HG03439 (cell line): ENCODE results near the gene BRD8.

Experiments used
- ATAC-seq: cut with Tn5 transposase; IDR thresholded peaks from one replicate; pipeline ENCODE4 v1.9.1; 2021; ENCODE audit warnings: mild to moderate bottlenecking, moderate library complexity; ENCODE audit not compliant: unreplicated experiment

The BRD8 gene

DNA sequence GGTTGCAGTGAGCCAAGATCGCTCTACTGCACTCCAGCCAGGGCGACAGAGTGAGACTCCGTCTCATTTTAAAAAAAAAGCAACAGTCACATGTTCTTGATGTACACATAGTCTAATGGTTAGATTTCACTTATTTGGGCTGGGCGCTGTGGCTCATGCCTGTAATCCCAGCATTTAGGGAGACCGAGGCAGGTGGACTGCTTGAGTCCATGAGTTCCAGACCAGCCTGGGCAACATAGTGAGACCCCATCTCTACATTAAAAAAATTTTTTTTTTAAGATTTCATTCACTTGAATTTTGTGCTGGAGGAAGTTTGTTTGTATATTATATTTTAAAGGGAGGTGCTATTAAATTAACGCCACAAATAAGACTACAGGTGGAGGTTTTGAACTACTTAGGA is 72.7 kb downstream of the BRD8 start:
- ATAC-seq, result no peak

DNA sequence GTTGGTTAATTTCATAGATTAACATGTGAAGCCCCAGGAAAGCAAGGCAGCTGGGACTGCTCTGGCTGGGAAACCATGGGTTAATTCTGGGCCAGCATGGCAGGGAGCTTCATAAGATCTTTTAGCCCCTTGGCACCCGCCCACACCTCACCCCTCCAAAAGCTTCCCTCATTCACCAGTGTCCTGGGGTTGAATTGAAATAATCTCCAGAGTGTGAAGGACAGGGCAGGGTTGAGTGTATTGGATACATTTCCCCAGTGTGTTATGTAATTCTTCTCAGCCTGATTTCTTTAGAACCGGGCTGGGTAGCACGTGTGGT is 75.2 kb downstream of the BRD8 start:
- ATAC-seq, result no peak

GRCh38 chr5:138102454-138103318 is 75.7 kb downstream of the BRD8 start:
- no peak for ATAC-seq

- no peak for ATAC-seq
Measured at GRCh38 chr5:138096997-138097828, 81.2 kb downstream of the BRD8 start.

GRCh38 chr5:138096363-138096762 is 82.1 kb downstream of the BRD8 start:
- no peak for ATAC-seq

DNA sequence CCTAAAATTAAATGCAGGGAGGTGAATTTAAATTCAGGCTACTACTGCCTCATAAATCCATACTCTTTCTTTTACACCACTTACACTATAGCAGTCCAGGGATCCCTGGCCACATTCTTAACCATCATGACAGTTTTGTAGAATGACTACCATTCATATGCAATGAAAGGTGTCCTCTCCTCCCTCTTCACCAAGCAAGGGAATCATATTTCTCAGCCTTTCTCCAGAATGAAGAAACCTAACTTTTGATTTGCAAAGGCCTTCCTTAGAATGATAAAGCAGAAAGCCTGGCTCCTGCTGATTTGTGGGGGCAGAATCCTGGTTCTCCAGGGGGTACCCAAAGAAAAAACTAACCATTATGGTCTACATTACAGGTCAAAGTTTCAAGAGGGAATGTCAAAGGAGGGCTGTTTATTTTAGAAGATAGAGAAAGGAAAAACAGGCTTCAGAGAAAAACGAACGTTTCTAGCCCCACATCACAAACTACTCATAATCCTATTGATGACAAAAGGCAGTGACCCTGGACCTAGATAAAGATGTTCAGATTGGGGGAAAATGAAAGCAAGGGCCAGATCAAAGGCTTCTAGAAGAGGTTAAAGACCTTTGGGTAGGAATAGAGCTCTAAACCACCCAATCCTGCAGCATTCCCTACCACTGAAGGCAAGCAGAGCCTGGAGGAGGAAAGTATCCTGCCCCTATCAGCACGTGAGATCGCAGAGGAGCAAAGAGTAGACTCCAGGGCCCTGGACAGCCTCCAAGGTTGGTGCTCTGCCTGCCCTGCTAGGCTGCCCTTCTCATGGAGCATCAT is 83.1 kb downstream of the BRD8 start:
- no peak for ATAC-seq

DNA sequence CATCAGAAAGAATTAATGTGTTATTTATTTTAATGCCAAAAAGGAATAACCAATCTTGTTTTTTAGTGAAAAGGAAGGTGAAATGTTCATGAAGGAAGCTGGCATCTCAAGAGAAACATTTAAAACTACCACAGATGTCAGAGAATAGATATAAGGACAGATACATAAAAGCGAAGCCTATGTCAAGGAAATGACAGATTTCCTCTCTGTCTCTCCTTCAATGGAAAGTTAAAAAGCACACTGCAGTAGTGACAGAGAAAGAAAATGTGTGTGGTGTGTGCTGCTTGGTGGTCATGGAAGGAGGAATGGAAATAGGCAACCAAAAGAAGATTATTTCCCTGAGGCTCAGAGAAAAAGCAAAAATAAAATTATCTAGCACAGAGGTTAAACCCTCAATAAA is 85.4 kb downstream of the BRD8 start:
- no peak for ATAC-seq

DNA sequence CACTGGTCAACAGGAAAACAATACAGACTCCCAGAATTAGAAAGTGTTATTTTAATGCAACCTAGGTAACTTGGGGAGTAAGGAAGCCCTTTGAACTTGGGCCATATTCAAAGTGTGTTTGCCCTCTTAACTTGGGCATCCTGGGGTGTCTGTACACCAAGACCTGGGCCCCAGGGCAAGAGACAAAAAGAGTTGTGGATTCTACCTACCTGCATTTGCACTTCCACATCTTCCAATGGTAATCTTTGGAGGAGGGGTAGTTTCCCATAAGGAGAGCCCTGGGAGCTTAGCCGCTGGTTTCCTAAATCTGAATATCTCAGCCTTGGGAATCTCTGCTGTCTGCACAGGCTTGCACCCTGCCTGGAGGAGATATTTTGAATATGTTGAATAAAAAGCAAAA is 86.1 kb downstream of the BRD8 start:
- no peak for ATAC-seq

- ATAC-seq, result no peak
Measured at GRCh38 chr5:138091685-138092084, 86.7 kb downstream of the BRD8 start.
